GM19240 (cell line): ENCODE data around the gene PDHB.

ENCODE experiments used
- DNase-seq: peaks from one replicate; pipeline ENCODE4 v3.0.0; 2011; ENCODE audit warnings: low spot score; ENCODE audit not compliant: insufficient read length

PDHB gene

GRCh38 chr3:58404396-58404795 is 29.2 kb downstream of the PDHB start:
- DNase-seq: no peak

DNA sequence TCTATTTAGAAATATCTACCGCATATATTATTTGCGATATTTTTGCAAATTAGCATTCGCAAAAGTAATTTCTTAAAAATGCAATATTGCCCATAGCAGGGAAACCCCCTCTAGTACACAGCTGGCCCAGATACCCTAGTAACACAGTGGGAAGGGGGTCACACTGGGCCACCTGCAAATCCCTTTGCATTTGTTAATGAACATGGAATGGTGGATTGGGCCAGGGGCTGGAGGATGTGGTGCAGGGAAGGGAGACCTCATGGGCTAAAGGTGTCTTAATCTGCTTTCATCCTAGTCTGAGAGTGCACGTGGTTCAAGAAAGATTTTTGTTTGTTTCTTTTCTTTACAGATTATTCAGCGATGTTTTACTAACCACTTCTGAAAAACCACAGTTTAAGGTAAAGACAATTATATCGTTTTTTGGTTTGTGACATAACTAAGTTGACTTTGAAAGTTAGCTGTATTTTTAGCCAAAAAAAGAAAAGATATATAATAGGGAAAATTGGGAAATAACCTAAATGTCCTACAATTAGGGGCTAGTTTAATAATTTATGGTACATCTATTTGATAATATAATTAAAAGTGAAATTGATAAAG is 30.0 kb downstream of the PDHB start:
- no peak for DNase-seq

DNA sequence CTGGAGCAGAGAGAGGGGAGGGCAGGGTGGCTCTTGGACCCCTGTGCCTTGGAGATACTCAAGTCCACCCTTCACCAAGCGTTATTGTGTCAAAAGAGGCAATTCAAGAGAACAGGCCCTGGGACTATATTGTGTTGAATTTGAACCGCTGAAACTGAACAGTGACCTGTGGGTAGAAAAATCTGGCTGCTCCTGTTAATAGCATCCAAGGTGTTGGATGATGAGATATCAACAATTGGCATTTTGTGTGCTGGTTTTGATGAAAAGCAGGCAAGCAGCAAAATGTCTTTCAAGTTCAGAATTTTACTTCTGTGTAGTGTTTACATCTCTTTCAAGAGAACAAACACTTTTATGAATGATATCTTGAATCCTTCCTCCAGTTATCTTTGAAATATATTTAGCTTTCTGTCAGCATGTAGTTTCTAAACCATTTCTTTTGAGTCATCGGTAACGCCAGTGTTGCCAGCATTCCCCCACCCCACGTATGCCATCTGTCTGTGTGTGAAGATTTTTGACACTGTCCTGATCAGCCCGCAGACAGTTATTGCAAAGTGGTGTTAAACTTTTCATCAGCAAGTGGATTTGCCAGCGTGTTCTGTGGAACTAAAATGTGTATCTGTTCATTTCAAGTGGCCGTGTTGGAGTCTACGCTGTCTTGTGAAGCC is 34.8 kb downstream of the PDHB start:
- DNase-seq: no peak

DNA sequence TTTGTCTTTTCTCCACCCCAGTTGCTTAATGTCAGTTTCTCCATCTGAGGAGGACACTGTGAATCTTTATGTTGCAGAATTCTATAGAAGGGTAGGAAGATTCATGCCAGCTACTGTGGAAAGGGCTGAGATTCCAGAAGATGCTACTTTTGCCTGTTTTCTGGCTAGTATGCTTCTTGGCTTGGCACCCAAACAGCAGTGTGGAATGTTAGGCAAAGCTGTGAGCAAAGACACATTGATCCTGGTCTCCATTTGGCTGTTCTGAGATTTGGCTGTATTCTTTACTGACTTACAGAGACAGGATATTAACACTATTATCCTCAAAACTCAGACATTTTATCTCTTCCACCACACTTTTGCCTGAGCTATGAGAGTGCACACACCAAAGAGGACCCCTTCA is 39.3 kb downstream of the PDHB start:
- no peak for DNase-seq

DNA sequence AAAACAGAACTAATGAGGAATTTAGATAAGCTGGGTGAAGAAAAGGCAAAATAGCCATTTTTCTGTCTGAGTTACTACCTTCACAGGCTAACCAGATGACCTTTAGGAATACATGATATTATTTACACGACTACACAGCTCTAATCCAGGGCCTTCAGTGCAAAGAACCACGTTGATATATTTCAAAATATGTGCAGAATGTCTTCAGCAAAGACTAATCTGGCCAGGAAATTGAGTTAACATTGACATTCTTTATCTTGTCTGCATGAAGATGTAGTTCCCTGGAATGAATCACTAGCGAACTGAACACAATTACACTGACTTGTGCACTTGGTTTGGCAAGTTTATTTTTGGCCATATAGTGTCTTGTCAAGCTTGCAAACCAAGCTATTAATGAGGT is 41.5 kb downstream of the PDHB start:
- DNase-seq: no peak

GRCh38 chr3:58391156-58391865 is 42.3 kb downstream of the PDHB start:
- DNase-seq: no peak

GRCh38 chr3:58388550-58389091 is 45.0 kb downstream of the PDHB start:
- DNase-seq: no peak

GRCh38 chr3:58387650-58388546 is 45.7 kb downstream of the PDHB start:
- no peak for DNase-seq

- DNase-seq: no peak
Measured at GRCh38 chr3:58386626-58387365, 46.8 kb downstream of the PDHB start.

- no peak for DNase-seq
Measured at GRCh38 chr3:58384381-58385090, 49.1 kb downstream of the PDHB start.

DNA sequence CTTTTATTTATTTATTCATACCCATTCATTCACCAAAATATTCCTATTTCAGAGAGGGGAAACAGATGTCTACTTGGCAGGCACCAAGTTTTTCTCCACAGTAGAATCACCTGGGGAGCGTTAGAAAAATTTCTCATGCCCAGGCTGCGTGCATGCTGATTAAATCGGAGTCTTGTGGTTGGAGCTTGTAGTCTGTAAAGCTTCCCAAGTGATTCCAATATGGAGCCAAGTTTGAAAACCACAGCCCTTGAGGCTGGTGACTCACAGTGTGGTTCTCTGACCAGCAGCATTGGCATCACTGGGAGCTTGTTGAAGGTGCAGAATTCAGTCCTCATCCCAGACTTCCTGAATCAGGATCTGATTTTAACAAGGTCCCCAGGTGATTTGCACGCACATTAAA is 49.7 kb downstream of the PDHB start:
- no peak for DNase-seq

GRCh38 chr3:58383476-58383875 is 50.2 kb downstream of the PDHB start:
- DNase-seq: no peak

GRCh38 chr3:58379351-58380073 is 54.1 kb downstream of the PDHB start:
- DNase-seq: no peak

DNA sequence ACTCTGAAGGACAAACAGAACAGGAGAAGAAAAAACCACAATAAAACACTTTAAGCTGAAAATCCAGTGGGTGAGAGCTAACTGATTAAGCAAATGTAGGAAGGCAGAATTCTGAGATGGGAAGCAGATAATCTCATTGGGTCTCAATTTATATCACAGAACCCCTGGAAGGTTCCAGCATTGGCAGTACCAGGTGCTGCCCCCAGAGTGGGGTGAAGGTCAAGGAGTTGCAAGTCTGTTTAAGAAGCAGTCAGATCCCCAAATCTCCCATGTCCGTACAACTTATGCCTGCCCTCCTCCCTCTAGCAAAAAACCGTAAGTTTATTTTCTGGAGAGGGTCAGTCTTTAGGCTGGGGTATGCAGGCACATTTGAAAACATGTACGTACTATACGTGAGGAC is 55.9 kb downstream of the PDHB start:
- DNase-seq: no peak
